Panc1 (cell line): ENCODE measurements around the gene LRRC1. TPM values are rescaled to one million over a fixed set of nuclear protein-coding genes. Genes with fewer than 3 reads are reported as not detected.

ENCODE experiments used
- ATAC-seq: fragments of 200-7000 bp; cut with Tn5 transposase; 2 replicates; pipeline ENCODE4 v1.9.1; 2020; ENCODE audit warnings: mild to moderate bottlenecking, moderate library complexity
- BruUV-seq: library from RNA; stranded (reverse); fragments of 400-500 nt; replicated peaks from 2 replicates; lab custom pipeline; 2021; lab: Mats Ljungman, UMichigan
- CTCF ChIA-PET: fragments of 300-600 bp; sonication (Branson Sonifier 250); formaldehyde crosslinking; loops from one replicate; lab custom pipeline; 2022; ENCODE audit warnings: antibody characterized with exemption; lab: Charles Lee
- POLR2A ChIA-PET: fragments of 300-600 bp; sonication (Branson Sonifier 250); formaldehyde crosslinking; loops from one replicate; lab custom pipeline; 2022; ENCODE audit warnings: antibody characterized with exemption; lab: Charles Lee
- DNase-seq: peaks from one replicate; pipeline ENCODE4 v3.0.0-alpha.2; 2010; ENCODE audit warnings: low read depth, low spot score
- H3K27ac ChIP-seq: 2 replicates; pipeline ENCODE4 v1.5.1; 2011; ENCODE audit warnings: mild to moderate bottlenecking, low read length, inconsistent platforms
- H3K27me3 ChIP-seq: fragments of 200-500 bp; sonication (Bioruptor generic); 2 replicates; pipeline ENCODE4 v1.6.0; 2014; ENCODE audit warnings: low read length, inconsistent platforms; ENCODE audit not compliant: control insufficient read depth, insufficient read depth
- H3K36me3 ChIP-seq: fragments of 200-500 bp; sonication (Bioruptor generic); 2 replicates; pipeline ENCODE4 v1.5.1; 2014; ENCODE audit warnings: inconsistent platforms, mild to moderate bottlenecking, low read length, moderate library complexity; ENCODE audit not compliant: control insufficient read depth, insufficient read depth
- H3K4me1 ChIP-seq: 2 replicates; pipeline ENCODE4 v1.5.1; 2011; ENCODE audit warnings: inconsistent platforms, mild to moderate bottlenecking, low read length, moderate library complexity; ENCODE audit not compliant: control insufficient read depth, insufficient read depth
- H3K4me3 ChIP-seq, 2 experiments: 2 replicates each; pipeline ENCODE4 v1.5.1; 2011 to 2012; ENCODE audit warnings: low read depth in 2 of 2, low read length in 2 of 2, mild to moderate bottlenecking in 2 of 2, inconsistent platforms in 1 of 2, moderate library complexity in 1 of 2
- H3K9me3 ChIP-seq: fragments of 200-500 bp; sonication (Bioruptor generic); 2 replicates; pipeline ENCODE4 v1.5.1; 2014; ENCODE audit warnings: low read depth, mild to moderate bottlenecking, inconsistent platforms, low read length, moderate library complexity; ENCODE audit not compliant: control insufficient read depth, insufficient read depth
- POLR2AphosphoS5 ChIP-seq: IDR thresholded peaks from 2 replicates; pipeline ENCODE4 v1.6.1; 2012; ENCODE audit warnings: mild to moderate bottlenecking, low read depth, low read length, moderate library complexity
- SIN3A ChIP-seq: IDR thresholded peaks from 2 replicates; pipeline ENCODE4 v1.6.1; 2012; ENCODE audit warnings: low read depth, mild to moderate bottlenecking, low read length, moderate library complexity, borderline replicate concordance; ENCODE audit not compliant: insufficient read depth
- TCF7L2 ChIP-seq: IDR thresholded peaks from 2 replicates; pipeline ENCODE4 v1.6.1; 2011; ENCODE audit warnings: mild to moderate bottlenecking, low read depth, low read length, inconsistent platforms
- in situ Hi-C: cut with HindIII; loops from 2 replicates; pipeline ENCODE4 v1.10.0; 2016; ENCODE audit warnings: low sequenced_read_pairs, low pct_unique_long_range_greater_than_20kb
- intact Hi-C: fragments of 100-400 bp; cut with micrococcal nuclease; formaldehyde crosslinking; loops from one replicate; pipeline ENCODE4 v1.10.0; 2022; ENCODE audit not compliant: unreplicated experiment
- total RNA-seq: library from RNA; stranded (reverse); gene quantifications from one replicate; pipeline ENCODE4 v1.2.1, GENCODE V29; 2021; ENCODE audit not compliant: unreplicated experiment
- TF ChIP-seq, protein P1 (sequence below): fragments of 450-650 bp; IDR thresholded peaks from 2 replicates; pipeline ENCODE4 v1.5.1; 2017; ENCODE audit warnings: mild to moderate bottlenecking
- TF ChIP-seq, protein P2 (sequence below), 2 experiments: IDR thresholded peaks; 2 replicates each; pipeline ENCODE4 v1.6.1; 2011 to 2012; ENCODE audit warnings: low read depth in 2 of 2, control low read depth in 1 of 2, low read length in 1 of 2, mild to moderate bottlenecking in 1 of 2, moderate library complexity in 1 of 2; ENCODE audit not compliant: insufficient read depth in 1 of 2

LRRC1 gene
- total RNA-seq, 1 experiment from 2014 or later: 13.8 TPM

DNA sequence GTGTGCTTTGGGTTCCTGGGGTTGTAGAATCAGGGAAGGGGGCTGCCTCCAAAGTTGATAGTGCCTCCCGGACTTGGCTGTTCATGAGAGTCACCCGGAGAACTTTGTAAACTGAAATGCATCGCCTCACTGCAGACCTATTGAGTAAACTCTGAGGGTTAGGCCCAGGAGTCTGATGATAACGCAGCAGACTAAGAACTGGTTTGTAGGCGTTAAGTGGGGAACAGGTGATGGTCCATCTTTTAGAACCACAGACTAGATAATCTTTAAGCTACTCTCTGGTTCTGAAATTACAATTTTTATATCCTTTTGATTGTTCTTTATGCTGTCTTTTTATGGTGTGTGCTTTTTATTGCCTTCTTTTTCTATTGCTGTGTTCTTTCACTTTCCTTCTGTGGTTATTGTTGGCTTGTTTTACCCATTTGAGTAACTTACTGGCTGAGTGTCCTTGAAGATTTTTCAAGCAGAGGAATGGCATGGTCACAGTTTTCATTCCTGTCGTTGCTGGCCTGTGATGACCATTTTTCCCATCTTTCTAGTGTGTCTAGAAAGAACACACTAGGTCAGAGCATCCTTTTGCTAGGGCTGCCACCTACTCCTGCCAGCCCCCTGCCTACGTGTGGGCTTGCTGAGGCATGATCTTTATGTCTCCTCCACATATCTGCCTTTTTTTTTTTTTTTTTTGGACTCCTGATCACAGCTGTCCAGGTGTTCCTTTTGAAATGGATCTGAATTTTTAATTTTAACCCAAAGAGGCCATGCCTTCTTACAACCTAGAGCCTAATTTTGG lies 30.9 kb downstream of the LRRC1 start:
- no peaks in the 10 kb centered on the region for H3K36me3 ChIP-seq
- DNase-seq (no peak), ATAC-seq (no peak)
- H3K27ac ChIP-seq: no peak overlapping the region
- peaks cover 6% of the 10 kb centered on the region; the same call in 1 of the 2 replicates for H3K4me1 ChIP-seq
- no TSS peak for BruUV-seq
- intact Hi-C loops: no loop called here
- ChIA-PET CTCF (no interaction called here), POLR2A (interaction anchor here (0.5 kb wide), 1 partner anchor 150 kb away, joined by 5 read pairs; no protein-coding TSS in a partner anchor)
- in situ Hi-C loops: no loop called here
- H3K4me3 ChIP-seq: no peak overlapping the region
- TF ChIP-seq TCF7L2 (no peak), SIN3A (no peak), POLR2AphosphoS5 (no peak)
- TF ChIP-seq, protein P1, sequence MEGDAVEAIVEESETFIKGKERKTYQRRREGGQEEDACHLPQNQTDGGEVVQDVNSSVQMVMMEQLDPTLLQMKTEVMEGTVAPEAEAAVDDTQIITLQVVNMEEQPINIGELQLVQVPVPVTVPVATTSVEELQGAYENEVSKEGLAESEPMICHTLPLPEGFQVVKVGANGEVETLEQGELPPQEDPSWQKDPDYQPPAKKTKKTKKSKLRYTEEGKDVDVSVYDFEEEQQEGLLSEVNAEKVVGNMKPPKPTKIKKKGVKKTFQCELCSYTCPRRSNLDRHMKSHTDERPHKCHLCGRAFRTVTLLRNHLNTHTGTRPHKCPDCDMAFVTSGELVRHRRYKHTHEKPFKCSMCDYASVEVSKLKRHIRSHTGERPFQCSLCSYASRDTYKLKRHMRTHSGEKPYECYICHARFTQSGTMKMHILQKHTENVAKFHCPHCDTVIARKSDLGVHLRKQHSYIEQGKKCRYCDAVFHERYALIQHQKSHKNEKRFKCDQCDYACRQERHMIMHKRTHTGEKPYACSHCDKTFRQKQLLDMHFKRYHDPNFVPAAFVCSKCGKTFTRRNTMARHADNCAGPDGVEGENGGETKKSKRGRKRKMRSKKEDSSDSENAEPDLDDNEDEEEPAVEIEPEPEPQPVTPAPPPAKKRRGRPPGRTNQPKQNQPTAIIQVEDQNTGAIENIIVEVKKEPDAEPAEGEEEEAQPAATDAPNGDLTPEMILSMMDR: no peak
- TF ChIP-seq, protein P2, sequence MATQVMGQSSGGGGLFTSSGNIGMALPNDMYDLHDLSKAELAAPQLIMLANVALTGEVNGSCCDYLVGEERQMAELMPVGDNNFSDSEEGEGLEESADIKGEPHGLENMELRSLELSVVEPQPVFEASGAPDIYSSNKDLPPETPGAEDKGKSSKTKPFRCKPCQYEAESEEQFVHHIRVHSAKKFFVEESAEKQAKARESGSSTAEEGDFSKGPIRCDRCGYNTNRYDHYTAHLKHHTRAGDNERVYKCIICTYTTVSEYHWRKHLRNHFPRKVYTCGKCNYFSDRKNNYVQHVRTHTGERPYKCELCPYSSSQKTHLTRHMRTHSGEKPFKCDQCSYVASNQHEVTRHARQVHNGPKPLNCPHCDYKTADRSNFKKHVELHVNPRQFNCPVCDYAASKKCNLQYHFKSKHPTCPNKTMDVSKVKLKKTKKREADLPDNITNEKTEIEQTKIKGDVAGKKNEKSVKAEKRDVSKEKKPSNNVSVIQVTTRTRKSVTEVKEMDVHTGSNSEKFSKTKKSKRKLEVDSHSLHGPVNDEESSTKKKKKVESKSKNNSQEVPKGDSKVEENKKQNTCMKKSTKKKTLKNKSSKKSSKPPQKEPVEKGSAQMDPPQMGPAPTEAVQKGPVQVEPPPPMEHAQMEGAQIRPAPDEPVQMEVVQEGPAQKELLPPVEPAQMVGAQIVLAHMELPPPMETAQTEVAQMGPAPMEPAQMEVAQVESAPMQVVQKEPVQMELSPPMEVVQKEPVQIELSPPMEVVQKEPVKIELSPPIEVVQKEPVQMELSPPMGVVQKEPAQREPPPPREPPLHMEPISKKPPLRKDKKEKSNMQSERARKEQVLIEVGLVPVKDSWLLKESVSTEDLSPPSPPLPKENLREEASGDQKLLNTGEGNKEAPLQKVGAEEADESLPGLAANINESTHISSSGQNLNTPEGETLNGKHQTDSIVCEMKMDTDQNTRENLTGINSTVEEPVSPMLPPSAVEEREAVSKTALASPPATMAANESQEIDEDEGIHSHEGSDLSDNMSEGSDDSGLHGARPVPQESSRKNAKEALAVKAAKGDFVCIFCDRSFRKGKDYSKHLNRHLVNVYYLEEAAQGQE (IDR thresholded peaks at IDR 0.05; ENCODE audit: insufficient read depth in 1 of 2, low read depth in 2 of 2, low read length in 1 of 2): no peak
- no peaks in the 10 kb centered on the region for H3K27me3 ChIP-seq
- no peaks in the 10 kb centered on the region for H3K9me3 ChIP-seq

DNA sequence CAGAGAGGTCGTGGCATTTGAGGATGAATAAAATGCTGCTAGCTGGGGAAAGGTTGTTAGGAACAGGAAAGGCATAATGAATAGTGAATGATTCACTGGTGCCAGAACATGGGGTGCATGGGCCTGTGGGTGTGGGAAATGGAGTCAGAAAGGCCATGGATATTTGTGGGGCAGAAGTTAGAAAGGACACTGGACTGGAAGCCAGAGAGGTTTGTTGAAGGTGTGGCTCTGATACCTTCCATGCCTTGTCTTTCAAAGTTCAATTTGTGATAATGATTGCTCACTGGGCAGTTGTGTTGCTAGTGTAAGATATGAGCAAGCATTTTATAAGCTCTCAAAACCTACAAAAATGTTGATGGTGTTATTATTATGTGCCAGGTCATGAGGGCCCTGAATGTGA lies 32.7 kb downstream of the LRRC1 start:
- Histone ChIP-seq H3K4me3 (no peak overlapping the region), H3K36me3 (no peaks in the 10 kb centered on the region), H3K27me3 (no peaks in the 10 kb centered on the region), H3K9me3 (no peaks in the 10 kb centered on the region), H3K4me1 (peaks cover 6% of the 10 kb centered on the region; the same call in 1 of the 2 replicates), H3K27ac (no peak overlapping the region)
- CTCF ChIA-PET: no interaction called here
- TF ChIP-seq SIN3A: no peak
- TF ChIP-seq, protein P2 (IDR thresholded peaks at IDR 0.05; ENCODE audit: insufficient read depth in 1 of 2, low read depth in 2 of 2, low read length in 1 of 2): no peak
- no peak for TF ChIP-seq TCF7L2
- no peak for TF ChIP-seq POLR2AphosphoS5
- TF ChIP-seq, protein P1: no peak
- ATAC-seq (no peak), DNase-seq (no peak)
- POLR2A ChIA-PET: no interaction called here
- no TSS peak for BruUV-seq
- intact Hi-C loops: no loop called here
- in situ Hi-C loops: no loop called here
